HG03135 (cell line): ENCODE measurements around the gene OR2S2.
"Not testable (repeated sequence)": the region's sequence is repeated elsewhere in the genome, so short reads cannot be mapped to it uniquely, and the experiment has no call there.

ENCODE experiments used
- ATAC-seq: cut with Tn5 transposase; IDR thresholded peaks from one replicate; pipeline ENCODE4 v1.9.1; 2021; ENCODE audit warnings: mild to moderate bottlenecking, moderate library complexity; ENCODE audit not compliant: unreplicated experiment

Gene OR2S2

DNA sequence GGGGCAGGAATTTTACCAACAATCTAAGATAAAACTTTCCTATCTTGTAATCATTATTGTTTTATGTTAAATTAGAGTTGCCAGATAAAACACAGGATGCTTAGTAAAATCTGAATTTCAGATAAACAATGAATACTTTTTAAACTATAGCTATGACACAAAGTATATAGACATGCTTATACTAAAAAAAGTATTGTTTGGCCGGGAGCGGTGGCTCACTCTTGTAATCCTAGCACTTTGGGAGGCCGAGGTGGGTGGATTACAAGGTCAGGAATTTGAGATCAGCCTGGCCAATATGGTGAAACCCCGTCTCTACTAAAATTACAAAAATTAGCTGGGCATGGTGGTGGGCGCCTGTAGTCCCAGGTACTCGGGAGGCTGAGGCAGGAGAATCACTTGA is 23.9 kb downstream of the OR2S2 start:
- ATAC-seq = not testable (repeated sequence)

DNA sequence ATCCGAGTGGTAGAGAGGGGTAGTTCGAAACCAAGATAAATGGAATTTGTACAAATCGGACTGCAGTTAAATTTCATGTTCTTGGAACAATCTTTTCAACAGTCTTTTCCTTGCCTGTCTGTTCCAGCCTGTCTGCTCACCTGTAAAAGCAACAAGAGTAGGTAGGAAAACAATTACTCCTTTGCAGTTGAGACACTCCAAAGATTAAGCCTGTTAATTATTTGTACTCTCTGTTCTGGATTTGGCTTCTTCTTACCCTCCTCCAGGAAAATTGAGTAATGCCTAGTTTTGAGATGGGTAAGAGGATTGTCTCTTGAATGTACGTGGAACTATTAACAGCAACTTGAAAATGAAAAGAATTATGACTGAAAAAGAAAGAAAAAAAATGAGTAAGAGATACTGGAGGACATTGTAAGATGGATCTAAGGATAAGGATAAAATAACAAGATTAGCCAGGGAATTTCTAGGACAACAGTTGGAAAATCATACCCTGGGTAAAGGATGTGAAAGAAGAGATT is 24.3 kb downstream of the OR2S2 start:
- no peak for ATAC-seq

DNA sequence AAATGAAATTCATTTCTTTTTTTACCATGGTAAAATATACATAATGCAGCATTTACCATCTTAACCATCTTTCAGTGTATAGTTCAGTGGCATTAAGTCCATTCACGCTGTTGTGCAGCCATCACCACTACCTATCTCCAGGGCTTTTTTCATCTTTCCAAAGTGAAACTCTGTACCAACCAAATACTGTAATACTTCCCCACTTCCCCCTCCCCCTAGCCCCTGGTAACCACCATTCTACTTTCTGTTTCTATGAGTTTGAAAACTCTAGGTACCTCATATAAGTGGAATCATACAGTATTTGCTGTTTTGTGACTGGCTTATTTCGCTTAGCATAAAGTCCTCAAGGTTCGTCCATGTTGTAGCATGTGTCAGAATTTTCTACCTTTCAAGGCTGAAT is 25.2 kb downstream of the OR2S2 start:
- no peak for ATAC-seq

DNA sequence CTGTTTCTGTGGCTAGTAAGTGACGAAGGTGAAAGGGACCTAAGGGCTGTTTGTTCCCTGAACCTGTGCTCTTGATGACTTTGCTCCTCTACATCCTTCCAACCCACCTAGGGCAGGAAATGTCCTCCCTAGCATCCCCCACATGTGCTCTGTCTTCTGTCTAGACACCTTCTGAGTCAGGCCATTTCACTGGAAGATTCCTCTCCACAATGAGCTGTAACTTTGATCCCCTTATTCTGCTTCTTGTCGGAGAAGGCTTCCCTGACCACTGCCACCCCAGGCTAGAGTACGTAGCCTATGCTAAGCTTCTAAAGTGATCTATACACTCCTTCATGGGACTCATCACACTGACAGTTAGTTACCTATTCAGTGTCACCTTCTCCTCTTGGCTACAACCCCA is 27.0 kb downstream of the OR2S2 start:
- no peak for ATAC-seq

DNA sequence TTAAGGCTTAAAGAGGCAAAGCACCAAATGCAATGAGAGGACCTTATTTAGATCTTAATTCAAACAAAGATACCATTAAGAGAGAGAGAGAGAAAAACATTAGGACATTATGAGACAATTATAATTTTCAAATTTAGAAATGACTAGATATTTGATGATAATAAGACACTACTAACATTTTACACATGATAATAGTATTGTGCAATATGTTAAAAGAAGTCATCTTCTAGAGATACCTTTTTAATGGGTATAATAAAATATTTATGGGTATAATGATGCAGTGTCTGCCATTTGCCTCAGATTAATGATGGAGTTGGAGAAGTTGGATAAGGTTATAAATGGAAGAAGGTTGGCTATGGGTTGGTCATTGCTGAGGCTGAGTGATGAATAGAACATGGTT is 27.4 kb downstream of the OR2S2 start:
- no peak for ATAC-seq

DNA sequence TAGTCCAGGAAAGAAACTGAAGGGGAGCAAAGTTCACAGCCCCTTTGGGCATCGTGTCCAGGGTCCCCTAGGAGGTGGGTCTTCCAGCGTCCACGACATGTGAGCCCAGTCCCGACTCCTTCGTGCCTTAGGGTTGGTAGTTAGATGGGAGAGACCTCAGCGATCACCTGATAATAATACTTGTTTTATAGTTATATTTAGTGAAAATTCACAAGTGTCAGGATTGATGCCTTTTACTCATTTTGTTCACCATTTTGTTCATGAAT is 28.6 kb downstream of the OR2S2 start:
- ATAC-seq = no peak

DNA sequence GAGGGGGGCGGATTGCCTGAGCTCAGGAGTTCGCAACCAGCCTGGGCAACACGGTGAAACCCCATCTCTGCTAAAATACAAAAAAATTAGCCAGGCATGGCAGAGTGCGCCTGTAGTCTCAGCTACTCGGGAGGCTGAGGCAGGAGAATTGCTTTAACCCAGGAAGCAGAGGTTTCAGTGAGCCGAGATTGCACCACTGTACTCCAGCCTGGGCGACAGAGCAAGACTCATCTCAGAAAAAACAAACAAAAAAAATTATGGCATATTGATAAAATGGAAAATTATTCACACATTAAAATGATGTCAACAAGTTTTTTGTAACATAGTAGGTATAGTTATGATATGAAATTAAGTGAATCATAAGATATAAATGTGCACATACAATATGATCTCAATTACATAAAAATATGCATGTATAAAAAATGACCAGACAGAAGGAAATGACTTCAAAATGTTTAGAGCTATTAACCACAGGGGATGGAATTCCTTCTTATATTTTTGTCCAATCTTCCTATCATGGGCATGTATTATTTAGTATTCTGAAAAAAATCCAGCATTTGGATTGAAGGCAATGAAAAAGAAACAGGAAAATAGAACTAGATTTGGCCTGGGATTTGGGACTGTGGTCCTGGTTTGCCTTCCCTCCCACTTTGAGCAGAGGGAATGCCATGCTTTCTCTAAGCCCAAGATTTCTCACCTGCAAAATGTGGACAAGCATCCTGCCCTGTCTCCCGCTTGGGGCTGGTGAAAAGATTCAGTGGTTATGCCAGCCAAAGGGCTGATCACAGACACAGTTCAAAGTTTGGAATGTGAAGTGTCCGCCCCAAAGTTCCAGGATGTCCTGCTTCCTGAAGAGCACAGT is 29.1 kb downstream of the OR2S2 start:
- no peak for ATAC-seq

DNA sequence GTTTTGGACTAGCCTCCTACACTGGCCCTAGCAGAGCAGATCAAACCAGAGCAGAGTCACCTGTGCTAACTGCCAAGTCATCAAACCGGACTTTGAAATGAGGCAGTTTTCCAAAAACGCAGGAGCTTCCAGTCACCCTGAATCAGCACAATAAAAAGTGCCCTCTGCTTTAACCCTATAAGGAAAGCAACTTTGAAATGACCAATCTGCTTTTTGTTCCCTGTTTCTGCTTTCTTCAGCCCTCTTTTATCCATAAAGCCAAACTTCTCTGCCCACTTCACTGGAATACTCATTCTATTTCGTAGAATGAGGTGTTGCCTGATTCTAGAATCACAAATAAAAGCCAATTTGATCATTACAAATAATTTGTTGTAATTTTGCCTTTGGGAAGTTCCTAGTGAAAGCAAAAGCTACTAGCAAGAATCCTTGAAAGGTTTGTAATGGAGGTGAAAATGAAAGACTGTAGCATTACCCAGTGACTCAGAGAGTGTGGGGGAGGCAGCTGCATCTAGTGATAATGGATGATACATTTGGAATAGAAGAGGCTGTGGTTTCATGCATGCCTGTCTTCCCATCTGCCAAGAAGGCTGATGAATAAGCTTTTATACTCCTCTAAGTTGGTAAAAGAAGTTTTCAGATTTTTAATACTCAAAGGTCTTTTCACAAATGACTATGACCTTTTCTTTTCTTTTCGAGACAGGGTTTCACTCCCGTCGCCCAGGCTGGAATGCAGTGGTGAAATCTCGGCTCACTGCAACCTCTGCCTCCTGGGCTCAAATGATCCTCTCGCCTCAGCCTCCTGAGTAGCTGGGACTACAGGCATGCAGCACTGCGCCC is 33.8 kb downstream of the OR2S2 start:
- no peak for ATAC-seq

DNA sequence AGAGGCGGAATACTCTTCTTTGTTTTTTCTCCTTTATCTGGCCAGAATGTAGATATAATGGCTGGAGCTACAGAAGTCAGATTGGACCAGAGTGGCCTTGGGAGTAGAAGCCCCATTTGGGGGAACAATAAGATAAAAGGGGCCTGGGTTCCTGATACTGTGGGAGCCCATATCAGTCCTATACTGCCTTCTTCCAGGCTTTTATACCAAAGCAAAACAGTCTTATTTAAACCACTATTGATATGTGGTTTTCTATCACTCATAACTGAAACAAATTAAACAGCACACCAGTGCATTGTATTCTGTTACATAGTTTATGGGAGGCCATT is 34.4 kb downstream of the OR2S2 start:
- no peak for ATAC-seq

DNA sequence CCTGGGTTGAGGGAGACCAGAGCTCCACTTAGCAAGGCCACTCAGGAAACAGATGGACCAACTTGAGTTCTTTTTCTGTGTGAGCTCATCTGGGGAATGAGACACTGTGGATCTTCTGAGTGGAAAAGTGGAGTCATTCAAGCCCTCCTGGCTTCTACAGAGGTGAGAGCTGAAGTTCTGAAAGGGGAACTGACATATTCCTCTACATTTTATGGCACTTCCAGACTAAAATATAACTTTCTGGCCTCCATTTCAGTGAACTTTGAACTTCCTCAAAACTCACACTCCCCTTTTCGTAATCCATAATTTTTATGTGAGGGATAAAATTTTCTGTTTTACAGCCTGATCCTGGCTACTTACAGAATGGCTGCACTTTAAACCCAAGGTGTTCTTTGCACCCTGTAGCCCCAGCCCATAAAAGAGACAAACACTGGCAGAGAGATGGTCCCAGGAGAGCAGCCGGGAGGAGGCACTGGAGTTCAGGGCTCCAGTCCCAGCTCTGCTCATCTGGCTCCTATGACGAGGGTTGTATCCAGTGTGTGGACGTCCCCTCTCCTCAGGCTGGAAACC is 37.8 kb downstream of the OR2S2 start:
- no peak for ATAC-seq

DNA sequence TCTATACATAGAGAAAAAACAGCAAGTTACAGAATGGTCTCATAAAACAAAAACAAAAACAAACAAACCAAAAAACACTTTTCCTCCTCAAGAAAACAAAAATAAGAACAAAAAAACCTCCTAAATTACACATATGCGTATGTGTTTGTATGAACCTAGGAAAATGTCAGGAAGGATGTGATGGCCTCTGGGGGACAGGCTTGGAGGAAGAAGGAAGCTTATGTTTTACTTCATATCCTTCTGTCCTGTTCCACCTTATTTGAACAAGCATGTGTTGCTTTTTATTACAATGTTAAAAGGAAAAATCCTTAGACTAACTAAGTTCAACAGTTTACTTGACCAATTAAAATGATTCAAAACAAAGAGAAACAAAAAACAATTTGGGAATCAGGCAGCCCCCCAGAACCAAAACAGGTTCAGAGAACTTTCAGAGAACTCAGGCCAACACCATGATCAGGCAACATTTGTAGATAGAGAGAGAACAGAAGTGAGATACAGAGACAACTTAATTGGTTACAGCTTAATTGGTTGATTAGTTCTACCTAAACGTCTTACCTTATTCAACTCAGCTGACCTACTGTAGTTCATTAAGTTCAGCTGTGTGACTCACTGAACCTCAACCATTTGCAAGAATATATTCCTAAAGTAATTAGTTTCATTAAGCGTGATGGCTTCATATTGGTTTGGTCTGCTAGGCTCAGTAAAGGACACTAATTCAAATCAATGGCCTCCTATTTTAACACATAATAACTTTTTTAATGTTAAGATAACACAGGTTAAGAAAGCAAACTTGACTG is 38.5 kb downstream of the OR2S2 start:
- no peak for ATAC-seq

DNA sequence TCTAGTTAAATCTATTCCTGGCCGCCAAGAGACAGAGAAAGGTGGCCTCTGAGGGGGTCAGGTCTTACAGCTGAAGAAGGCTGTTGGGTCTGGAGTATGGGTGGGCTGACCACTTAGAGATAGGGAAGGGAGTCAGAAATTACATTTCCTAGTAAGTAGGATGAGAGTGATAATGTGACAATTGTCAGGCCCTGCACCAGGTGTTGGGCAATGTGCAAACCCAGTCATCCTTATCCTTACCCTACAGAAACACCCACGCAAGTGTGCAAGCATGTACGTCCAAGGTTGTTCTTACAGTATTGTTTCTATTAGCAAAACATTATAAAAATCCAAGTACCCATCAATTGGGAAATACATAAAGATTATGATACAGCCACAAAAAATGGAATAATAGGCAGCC is 39.2 kb downstream of the OR2S2 start:
- ATAC-seq = no peak

DNA sequence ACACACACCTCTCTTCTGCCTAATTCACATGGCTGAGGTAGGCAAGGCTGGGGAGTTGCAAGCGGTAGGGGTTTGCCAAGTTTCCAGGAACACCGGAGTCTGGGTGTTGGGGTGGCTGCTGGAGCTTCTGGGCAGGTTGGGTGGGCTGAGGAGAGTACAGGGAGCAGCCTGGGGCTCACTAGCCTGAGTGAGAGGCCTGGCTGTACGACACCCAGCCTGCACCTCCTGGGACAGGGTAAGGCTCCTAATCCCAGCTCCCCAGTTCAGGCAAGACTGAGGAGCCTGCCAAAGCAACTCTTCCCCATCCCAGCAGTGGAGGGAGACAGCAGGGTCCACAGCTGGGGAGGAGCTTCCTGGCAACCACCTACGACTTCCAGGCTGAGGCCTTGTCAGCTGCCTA is 40.7 kb downstream of the OR2S2 start:
- ATAC-seq = no peak

DNA sequence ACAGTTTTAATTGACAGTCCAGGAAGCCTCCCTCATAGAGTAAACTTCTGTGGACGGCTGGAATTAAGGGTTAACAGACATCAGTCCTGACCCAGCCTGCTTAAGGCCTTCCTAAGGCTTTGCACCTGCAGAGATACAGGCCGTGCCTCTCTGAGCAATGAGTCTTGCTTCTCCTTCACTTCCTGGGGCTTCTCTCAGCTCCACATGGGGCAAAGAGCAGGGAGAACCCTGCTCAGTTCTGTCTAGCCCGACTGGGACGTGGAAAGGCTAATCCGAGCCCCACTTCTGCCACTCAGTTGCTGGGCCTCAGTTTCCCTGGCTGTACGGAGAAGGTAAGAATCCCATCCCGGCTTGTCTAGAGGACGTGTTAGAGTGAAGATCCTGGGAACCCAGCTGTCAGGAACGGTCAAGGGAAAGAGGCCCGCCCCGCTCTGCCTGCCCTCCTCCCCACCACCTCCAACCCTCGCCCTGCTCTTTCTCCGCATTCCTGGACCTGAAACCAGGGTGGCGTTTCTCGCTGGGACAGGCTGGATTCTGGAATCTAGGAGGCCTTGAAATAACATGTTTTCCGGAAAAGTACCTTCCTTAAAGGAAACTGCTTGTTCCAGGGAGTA is 42.2 kb downstream of the OR2S2 start:
- no peak for ATAC-seq

DNA sequence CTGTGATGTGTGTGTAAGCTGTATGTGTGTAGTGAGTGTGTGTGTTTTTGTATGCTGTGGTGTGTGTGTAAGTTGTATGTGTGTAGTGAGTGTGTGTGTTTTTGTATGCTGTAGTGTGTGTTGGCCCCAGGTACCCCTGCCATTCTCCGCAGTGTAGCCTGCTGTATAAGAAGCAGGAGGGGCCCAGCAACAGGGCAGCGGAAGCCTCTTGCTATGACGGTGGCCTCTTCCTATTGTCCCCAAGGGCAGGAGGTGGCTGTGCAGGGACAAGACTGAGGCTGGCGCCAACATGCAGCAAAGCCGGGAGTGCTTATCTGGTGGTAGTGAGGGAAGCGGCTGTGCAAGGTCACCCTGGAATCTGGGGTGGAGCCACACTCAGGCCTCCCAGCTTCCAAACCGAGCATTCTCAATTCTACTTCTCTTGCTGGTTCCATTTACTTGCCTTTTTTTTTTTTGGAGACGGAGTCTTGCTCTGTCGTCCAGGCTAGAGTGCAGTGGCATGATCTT is 43.6 kb downstream of the OR2S2 start:
- ATAC-seq = no peak

DNA sequence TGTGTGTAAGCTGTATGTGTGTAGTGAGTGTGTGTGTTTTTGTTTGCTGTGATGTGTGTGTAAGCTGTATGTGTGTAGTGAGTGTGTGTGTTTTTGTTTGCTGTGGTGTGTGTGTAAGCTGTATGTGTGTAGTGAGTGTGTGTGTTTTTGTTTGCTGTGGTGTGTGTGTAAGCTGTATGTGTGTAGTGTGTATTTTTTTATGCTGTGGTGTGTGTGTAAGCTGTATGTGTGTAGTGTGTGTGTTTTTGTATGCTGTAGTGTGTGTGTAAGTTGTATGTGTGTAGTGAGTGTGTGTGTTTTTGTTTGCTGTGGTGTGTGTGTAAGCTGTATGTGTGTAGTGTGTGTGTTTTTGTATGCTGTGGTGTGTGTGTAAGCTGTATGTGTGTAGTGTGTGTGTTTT is 44.5 kb downstream of the OR2S2 start:
- not testable (repeated sequence) for ATAC-seq

DNA sequence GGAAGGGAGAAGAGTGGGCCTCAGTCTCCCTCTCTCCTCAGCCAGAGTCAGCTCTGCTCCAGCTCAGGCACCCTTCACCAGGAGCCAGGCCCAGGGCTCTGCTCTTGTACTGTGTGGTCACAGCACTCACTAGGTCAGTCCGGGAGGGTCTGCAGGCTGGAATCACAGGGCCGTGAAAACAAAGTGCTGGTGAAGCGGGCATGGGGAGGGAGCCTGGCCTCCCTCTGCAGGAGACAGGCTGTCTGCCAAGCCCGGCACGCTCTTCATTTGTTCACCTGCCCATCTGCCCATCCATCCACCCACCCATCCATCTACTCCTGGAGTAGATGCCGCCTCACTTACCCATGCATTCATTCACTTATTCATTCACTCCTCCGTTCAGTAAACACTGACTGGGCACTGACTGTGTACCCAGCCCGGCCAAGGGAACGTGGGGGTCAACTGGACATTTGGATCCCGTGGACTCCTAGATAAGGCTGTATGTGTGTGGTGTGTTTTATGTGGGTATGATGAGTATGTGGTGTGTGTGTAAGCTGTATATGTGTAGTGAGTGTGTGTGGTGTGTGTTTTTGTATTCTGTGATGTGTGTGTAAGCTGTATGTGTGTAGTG is 45.1 kb downstream of the OR2S2 start:
- ATAC-seq = no peak

DNA sequence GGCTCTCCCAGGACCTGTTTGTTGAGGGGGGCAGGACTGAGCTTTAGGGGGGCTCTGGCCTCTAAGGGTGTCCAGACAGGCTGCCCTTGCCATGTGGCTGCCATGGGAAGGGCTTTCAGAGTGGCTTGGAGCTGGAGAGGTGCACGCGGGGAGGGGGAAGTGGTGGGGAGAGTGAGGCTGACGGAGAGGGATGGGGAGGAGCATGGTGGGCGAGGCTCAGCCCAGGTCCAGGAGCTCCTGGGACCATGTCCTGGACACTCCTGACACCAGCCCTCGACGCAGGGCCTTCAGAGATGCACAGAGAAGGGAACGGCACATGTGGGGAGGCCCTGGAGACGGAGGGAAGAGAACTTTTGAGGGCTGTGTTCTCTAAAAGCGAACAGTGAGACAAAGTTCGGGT is 46.3 kb downstream of the OR2S2 start:
- no peak for ATAC-seq

DNA sequence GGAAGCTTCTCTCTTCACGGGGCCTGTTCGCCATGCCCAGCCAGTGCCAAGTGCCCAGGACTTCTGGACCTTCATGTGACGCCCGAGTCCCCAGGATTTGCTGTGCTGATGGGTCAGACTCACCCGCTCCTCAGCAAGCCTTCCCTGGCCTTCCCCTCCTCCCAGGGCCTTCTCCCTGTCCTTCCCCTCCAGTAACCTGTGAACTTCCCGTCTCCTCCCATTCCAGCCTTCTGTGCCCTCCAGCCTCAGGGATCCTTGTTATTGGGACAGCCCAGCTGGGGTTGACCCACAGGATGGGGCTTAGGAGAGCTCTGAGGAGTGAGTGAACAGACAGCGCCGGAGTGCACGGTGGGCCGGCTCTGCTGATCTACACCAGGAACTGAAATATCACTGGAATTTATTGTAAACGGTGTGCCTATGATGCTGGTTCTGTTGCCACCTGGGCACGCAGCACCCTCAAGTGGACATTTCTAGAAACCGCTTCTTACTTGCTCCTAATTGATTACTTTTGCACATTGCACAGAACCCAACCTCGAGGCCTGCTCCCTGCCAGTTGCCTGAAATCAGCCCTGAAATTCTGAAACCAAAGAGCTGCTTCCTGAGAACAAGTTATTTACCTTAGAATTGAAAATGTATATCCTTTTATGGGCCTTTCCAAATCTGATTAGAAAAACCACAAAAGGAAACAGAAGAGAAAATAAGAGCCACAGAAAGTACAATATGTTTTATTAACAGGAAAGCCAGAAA is 47.2 kb downstream of the OR2S2 start:
- ATAC-seq = no peak
